ENCODE measurements around the gene THSD4.

The THSD4 gene

DNA sequence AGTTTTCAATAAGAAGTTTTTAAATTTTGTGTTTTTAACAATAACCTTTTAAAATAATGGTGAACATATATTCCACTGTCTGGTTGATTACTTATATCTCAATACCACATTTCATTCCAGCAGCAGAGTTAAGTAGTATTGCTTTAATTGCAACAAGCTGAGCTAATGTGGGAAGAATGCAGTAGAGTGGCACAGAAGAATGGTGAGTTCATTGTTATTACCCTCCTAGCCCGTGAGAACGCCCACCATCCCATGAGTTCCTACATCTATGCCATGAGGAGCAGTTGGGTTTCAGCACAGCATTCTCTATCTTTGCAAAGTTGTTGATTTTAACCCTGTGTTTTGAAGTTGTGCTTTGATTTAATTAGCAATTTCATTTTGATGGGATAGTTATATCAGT is 677.2 kb downstream of the THSD4 start:
- DNase-seq (ENCODE audit: low read depth), result peak; percentile 45
- no peak overlapping the region for H3K4me3 ChIP-seq (ENCODE audit: control insufficient read depth, low read depth, low read length)
- TF ChIP-seq, protein P1, sequence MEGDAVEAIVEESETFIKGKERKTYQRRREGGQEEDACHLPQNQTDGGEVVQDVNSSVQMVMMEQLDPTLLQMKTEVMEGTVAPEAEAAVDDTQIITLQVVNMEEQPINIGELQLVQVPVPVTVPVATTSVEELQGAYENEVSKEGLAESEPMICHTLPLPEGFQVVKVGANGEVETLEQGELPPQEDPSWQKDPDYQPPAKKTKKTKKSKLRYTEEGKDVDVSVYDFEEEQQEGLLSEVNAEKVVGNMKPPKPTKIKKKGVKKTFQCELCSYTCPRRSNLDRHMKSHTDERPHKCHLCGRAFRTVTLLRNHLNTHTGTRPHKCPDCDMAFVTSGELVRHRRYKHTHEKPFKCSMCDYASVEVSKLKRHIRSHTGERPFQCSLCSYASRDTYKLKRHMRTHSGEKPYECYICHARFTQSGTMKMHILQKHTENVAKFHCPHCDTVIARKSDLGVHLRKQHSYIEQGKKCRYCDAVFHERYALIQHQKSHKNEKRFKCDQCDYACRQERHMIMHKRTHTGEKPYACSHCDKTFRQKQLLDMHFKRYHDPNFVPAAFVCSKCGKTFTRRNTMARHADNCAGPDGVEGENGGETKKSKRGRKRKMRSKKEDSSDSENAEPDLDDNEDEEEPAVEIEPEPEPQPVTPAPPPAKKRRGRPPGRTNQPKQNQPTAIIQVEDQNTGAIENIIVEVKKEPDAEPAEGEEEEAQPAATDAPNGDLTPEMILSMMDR (conservative IDR thresholded peaks at IDR 0.05; ENCODE audit: control insufficient read depth, insufficient read depth, low read depth, low read length), result no peak

DNA sequence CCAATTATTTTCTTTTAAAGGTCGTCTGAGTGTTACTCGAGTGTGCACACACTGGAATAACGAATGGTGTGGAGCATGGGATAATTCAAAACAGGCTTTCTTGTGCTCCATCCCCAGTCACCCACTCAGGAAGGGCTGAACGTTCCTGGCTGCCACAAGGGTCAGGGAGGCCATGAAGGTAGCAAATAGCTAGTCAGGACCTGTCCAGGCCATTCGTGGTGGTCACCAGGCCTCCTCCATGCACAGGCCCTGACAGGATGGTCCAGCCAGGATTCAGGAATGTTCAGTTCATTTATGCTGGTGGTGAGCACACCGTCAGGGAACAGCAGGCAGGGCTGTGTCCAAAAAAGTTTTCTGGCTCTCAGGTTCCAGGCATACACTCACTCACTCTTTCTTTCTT is 683.4 kb downstream of the THSD4 start:
- TF ChIP-seq, protein P1 (conservative IDR thresholded peaks at IDR 0.05; ENCODE audit: control insufficient read depth, insufficient read depth, low read depth, low read length), result no peak
- no peak for DNase-seq (ENCODE audit: low read depth)
- no peak overlapping the region for H3K4me3 ChIP-seq (ENCODE audit: control insufficient read depth, low read depth, low read length)

DNA sequence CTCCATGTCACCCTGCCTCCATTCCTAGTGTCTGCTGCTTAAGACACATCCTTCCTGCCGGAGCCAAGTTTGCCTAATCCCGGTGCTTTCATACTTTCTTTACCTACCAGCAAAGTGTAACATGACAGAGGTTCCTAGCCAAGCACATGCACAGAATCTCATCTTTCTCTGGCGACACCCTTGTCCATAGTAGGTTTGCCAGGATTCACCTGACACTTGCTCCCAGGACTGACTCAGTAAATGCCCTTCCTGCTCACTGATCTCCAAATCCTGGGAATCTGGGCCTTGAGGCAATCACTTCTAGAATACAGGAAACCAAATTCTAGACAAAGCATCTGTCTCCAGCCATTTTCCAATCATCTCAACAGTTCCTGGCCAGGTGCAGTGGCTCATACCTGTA is 684.9 kb downstream of the THSD4 start:
- no peak for DNase-seq (ENCODE audit: low read depth)
- TF ChIP-seq, protein P1 (conservative IDR thresholded peaks at IDR 0.05; ENCODE audit: control insufficient read depth, insufficient read depth, low read depth, low read length), result no peak
- H3K4me3 ChIP-seq (ENCODE audit: control insufficient read depth, low read depth, low read length), result no peak overlapping the region

DNA sequence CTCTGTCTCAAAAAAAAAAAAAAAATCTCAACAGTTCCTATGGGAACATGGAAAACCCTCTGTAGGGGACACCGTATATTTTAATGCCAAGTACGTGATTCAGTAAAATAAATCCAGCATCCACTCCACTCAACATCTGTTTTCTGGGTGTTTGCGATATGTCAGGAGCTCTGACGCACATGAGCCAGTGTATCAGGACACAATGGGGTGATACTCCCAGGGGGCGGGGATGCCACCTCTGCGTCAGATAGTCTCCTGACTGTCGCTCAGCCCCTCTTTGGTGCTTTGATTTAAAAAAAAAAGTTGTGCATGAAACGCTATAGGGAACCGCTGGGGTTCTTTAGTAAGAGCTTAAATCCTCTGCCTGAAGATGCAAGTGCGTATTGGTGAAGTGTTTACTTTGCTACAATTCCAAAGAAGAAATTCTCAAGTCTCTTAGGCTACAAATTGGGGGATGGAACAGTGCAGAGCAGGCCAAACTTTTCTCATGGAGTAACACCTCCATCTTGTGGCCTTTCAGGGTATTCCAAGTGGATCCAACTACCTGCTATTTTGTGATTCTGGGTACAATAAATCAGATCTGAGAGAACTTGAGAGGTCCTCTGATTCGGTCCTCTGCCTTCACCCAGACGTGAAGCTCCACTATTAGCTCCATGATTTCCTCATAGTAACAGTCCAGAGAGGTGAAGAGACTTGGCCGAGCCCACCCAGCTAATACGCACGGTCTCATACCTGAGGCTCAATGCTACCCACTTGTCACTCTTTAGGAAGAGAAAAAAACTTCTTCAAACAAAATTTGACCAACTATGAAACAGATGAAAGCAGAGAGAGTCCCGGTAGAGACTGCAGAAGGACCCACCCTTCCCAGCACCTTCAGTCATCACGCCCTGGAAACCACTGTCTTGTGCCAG is 685.8 kb downstream of the THSD4 start:
- TF ChIP-seq, protein P1 (conservative IDR thresholded peaks at IDR 0.05; ENCODE audit: control insufficient read depth, insufficient read depth, low read depth, low read length), result peak; percentile 87
- H3K4me3 ChIP-seq (ENCODE audit: control insufficient read depth, low read depth, low read length), result no peak overlapping the region
- DNase-seq (ENCODE audit: low read depth), result peak; percentile 76

DNA sequence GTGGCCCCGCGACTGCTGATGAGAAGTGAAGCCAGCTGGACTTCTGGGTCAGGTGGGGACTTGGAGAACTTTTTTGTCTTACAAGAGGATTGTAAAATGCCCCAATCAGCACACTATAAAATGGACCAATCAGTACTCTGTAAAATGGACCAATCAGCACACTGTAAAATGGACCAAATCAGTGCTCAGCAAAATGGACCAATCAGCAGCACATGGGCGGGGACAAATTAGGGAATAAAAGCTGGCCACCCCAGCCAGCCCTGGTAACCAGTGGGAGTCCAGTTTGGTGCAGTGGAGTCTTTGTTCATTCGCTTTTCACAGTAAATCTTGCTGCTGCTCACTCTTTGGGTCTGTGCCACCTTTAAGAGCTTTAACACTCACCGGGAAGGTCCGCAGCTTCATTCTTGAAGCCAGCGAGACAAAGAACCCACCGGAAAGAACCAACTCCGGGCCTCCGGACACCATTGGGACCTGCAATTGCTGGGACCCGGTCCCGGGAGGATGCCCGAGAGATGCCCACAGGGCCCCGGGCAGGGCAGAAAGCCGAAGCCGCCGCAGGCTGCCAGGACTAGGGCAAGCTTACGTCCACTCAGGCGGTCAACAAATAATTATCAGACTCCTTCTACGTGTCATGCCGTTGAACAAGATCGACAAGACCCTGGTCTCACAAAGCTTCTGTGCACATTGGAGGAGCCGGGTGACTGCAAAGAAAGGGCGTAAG is 686.8 kb downstream of the THSD4 start:
- no peak for DNase-seq (ENCODE audit: low read depth)
- H3K4me3 ChIP-seq (ENCODE audit: control insufficient read depth, low read depth, low read length), result no peak overlapping the region
- TF ChIP-seq, protein P1 (conservative IDR thresholded peaks at IDR 0.05; ENCODE audit: control insufficient read depth, insufficient read depth, low read depth, low read length), result no peak

DNA sequence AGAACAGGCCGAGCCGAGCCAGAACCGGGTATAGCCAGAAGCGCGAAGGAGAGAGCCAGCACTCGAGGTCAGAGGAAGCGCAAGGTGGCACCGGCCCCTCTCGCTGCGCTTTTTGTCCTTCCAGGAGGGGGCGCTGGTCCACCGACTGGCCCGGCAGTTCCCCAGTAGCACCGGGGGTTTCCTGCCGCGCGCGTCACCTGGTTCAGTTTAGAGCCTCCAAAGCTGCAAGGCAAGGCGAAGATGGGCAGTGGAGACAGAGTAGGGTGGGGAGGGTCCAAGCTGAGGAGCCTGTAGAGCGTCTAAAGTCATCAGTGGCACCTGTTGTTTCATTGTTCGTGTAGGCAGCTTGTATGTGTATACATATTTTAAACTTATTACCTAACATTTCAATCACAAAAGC is 687.5 kb downstream of the THSD4 start:
- TF ChIP-seq, protein P1 (conservative IDR thresholded peaks at IDR 0.05; ENCODE audit: control insufficient read depth, insufficient read depth, low read depth, low read length), result no peak
- H3K4me3 ChIP-seq (ENCODE audit: control insufficient read depth, low read depth, low read length), result no peak overlapping the region
- DNase-seq (ENCODE audit: low read depth), result no peak
